Astrocyte (in vitro differentiated cells and primary cell): ENCODE measurements around the gene NTN3. TPM values are rescaled to one million over a fixed set of nuclear protein-coding genes. Genes with fewer than 3 reads are reported as not detected.

Source experiments
- DNase-seq: peaks from one replicate; pipeline ENCODE4 v3.0.0-alpha.2; 2010; ENCODE audit warnings: low read depth
- FAIRE-seq: peaks from 2 replicates; lab custom pipeline; 2011; peaks lifted over from hg19 to GRCh38; lab: Jason Lieb, UNC
- H2AFZ ChIP-seq: 2 replicates; pipeline ENCODE4 v1.6.0; 2012; ENCODE audit warnings: low read depth, low read length, inconsistent platforms
- H3K27ac ChIP-seq: 2 replicates; pipeline ENCODE4 v1.5.1; 2011; ENCODE audit warnings: low read depth, low read length, inconsistent platforms
- H3K27me3 ChIP-seq: 2 replicates; pipeline ENCODE4 v1.6.0; 2011; ENCODE audit warnings: low read length, inconsistent platforms; ENCODE audit not compliant: insufficient read depth
- H3K36me3 ChIP-seq: 2 replicates; pipeline ENCODE4 v1.5.1; 2011; ENCODE audit warnings: low read length, inconsistent platforms; ENCODE audit not compliant: insufficient read depth
- H3K4me1 ChIP-seq: 2 replicates; pipeline ENCODE4 v1.5.1; 2011; ENCODE audit warnings: low read length, inconsistent platforms; ENCODE audit not compliant: insufficient read depth
- H3K4me2 ChIP-seq: 2 replicates; pipeline ENCODE4 v1.6.0; 2012; ENCODE audit warnings: low read length, inconsistent platforms
- H3K4me3 ChIP-seq: 2 replicates; pipeline ENCODE4 v1.5.1; 2011; ENCODE audit warnings: low read depth, mild to moderate bottlenecking, low read length, inconsistent platforms; ENCODE audit not compliant: insufficient read depth
- H3K79me2 ChIP-seq: 2 replicates; pipeline ENCODE4 v1.6.0; 2012; ENCODE audit warnings: mild to moderate bottlenecking, low read length, inconsistent platforms; ENCODE audit not compliant: insufficient read depth
- H3K9ac ChIP-seq: 2 replicates; pipeline ENCODE4 v1.6.0; 2012; ENCODE audit warnings: mild to moderate bottlenecking, low read length, inconsistent platforms
- H3K9me3 ChIP-seq: 2 replicates; pipeline ENCODE4 v1.5.1; 2012; ENCODE audit warnings: low read depth, mild to moderate bottlenecking, low read length, inconsistent platforms; ENCODE audit not compliant: insufficient read depth
- H4K20me1 ChIP-seq: 2 replicates; pipeline ENCODE4 v1.6.0; 2012; ENCODE audit warnings: low read length, inconsistent platforms; ENCODE audit not compliant: insufficient read depth
- H3K27ac Mint-ChIP-seq: one replicate; pipeline ENCODE4 v1.8.0; 2021; ENCODE audit warnings: mild to moderate bottlenecking, mixed read lengths; ENCODE audit not compliant: unreplicated experiment
- H3K27me3 Mint-ChIP-seq: one replicate; pipeline ENCODE4 v1.8.0; 2021; ENCODE audit warnings: low read depth, mixed read lengths; ENCODE audit not compliant: unreplicated experiment
- H3K36me3 Mint-ChIP-seq: one replicate; pipeline ENCODE4 v1.8.0; 2021; ENCODE audit warnings: low read depth, mixed read lengths; ENCODE audit not compliant: unreplicated experiment
- H3K4me1 Mint-ChIP-seq: one replicate; pipeline ENCODE4 v1.8.0; 2021; ENCODE audit warnings: low read depth, mixed read lengths; ENCODE audit not compliant: unreplicated experiment
- H3K4me3 Mint-ChIP-seq: one replicate; pipeline ENCODE4 v1.8.0; 2021; ENCODE audit warnings: mild to moderate bottlenecking, moderate library complexity, mixed read lengths; ENCODE audit not compliant: unreplicated experiment
- H3K9me3 Mint-ChIP-seq: one replicate; pipeline ENCODE4 v1.8.0; 2021; ENCODE audit warnings: mild to moderate bottlenecking, mixed read lengths; ENCODE audit not compliant: unreplicated experiment
- EZH2 ChIP-seq: IDR thresholded peaks from 2 replicates; pipeline ENCODE4 v1.6.1; 2012; ENCODE audit warnings: mild to moderate bottlenecking, low read length, inconsistent platforms; ENCODE audit not compliant: insufficient read depth
- total RNA-seq: library from RNA; stranded (reverse); gene quantifications from 2 replicates; pipeline ENCODE4 v1.2.1, GENCODE V29; 2021
- TF ChIP-seq, protein P1 (sequence below): IDR thresholded peaks from 2 replicates; pipeline ENCODE4 v1.5.1; 2011; ENCODE audit warnings: low read depth, mild to moderate bottlenecking, inconsistent platforms, low read length, moderate library complexity; ENCODE audit not compliant: insufficient read depth

The NTN3 gene
- total RNA-seq, 1 donor from 2014 or later, result 1.1 TPM

DNA sequence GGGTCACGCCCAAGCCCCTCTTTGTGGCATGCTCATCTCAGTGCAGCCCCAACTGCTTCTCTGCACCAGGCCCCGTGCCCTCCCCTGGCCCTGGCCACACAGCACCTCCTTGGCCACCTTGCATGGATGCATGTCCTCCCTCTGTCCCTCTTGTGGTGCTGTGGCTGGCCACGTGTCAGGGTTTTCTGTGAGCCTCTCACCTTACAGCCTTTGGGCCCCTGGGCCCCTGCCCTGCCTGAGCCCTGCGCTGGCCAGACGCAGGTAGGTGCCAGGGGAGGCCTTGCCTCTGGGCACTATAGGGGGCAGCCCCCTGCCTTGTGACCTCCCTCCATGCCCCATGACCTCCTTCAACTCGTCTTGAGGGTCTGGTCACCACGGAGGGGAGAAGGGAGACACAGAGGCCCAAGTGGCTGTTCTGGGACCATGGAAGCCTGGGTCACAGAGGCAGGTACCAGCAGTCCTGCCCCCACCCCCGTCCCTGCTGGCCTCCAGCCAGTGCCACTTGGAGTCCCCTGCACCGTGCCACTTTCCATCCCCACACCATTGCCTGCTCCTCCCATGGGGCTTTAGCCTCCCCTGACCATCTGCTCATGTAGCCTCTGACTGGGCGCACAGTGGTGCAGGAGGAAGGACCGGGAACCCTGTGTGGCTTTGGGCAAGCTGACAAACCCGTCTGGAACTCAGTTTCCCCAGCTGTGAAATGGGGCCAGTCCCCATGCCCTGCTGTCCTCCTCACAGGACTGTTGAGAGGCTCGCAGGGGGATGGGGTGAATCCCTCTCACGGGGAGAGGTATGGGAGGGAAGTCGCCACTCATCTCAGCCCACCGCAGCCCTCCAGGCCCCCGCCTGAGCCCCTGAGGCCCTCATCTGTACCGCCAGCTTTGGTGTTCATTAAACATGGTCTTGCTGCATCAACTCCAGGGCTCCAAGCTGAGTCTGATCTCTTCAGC lies 31.1 kb downstream of the NTN3 start:
- Histone ChIP-seq H3K36me3 (no peaks in the 10 kb centered on the region), H2AFZ (no peak overlapping the region), H3K4me2 (peak overlapping the region; percentile 72), H4K20me1 (peaks cover 19% of the 10 kb centered on the region), H3K4me3 (no peak overlapping the region), H3K9ac (peak overlapping the region; percentile 33), H3K4me1 (peaks cover 12% of the 10 kb centered on the region), H3K27ac (no peak overlapping the region), H3K27me3 (no peaks in the 10 kb centered on the region), H3K9me3 (no peaks in the 10 kb centered on the region), H3K79me2 (no peaks in the 10 kb centered on the region)
- Mint-ChIP-seq H3K9me3 (no peaks in the 10 kb centered on the region), H3K27ac (peak overlapping the region; percentile 47), H3K4me1 (peaks cover 8% of the 10 kb centered on the region), H3K36me3 (peaks cover 5% of the 10 kb centered on the region), H3K27me3 (no peaks in the 10 kb centered on the region), H3K4me3 (peak overlapping the region; percentile 57)
- DNase-seq (no peak), FAIRE-seq (no peak)
- TF ChIP-seq EZH2, result no peak
- TF ChIP-seq, protein P1, sequence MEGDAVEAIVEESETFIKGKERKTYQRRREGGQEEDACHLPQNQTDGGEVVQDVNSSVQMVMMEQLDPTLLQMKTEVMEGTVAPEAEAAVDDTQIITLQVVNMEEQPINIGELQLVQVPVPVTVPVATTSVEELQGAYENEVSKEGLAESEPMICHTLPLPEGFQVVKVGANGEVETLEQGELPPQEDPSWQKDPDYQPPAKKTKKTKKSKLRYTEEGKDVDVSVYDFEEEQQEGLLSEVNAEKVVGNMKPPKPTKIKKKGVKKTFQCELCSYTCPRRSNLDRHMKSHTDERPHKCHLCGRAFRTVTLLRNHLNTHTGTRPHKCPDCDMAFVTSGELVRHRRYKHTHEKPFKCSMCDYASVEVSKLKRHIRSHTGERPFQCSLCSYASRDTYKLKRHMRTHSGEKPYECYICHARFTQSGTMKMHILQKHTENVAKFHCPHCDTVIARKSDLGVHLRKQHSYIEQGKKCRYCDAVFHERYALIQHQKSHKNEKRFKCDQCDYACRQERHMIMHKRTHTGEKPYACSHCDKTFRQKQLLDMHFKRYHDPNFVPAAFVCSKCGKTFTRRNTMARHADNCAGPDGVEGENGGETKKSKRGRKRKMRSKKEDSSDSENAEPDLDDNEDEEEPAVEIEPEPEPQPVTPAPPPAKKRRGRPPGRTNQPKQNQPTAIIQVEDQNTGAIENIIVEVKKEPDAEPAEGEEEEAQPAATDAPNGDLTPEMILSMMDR, result no peak

DNA sequence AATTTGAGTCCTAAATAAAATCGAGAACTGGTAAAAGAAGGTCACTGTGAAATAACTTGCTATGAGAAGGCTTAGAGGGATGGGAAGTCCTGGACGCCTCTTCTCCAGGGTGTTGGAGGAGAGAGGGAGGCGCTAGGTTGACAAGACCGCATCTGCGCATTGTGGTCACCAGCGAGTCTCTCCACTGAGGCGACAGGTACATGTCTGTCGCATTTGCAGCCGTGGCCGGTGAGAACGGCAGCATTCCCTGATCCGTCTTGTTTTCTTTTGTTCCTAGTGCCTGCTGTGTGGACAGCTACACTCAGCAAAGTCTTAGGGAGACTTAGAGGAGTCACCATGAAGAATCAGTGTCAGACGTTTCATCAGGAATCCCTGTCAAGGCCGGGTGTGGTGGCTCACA lies 34.6 kb downstream of the NTN3 start:
- no peak for DNase-seq
- no peak overlapping the region for H3K9ac ChIP-seq
- H3K36me3 Mint-ChIP-seq, result no peaks in the 10 kb centered on the region
- H3K4me1 Mint-ChIP-seq, result peaks cover 8% of the 10 kb centered on the region
- H3K9me3 Mint-ChIP-seq, result no peaks in the 10 kb centered on the region
- H3K27ac Mint-ChIP-seq, result no peak overlapping the region
- H2AFZ ChIP-seq, result no peak overlapping the region
- no peaks in the 10 kb centered on the region for H3K79me2 ChIP-seq
- no peak overlapping the region for H3K4me3 ChIP-seq
- H3K36me3 ChIP-seq, result no peaks in the 10 kb centered on the region
- peaks cover 12% of the 10 kb centered on the region for H3K4me1 ChIP-seq
- no peaks in the 10 kb centered on the region for H3K27me3 ChIP-seq
- H3K27me3 Mint-ChIP-seq, result peaks cover 1% of the 10 kb centered on the region
- no peak overlapping the region for H3K4me3 Mint-ChIP-seq
- no peak overlapping the region for H3K27ac ChIP-seq
- peaks cover 18% of the 10 kb centered on the region for H4K20me1 ChIP-seq
- no peaks in the 10 kb centered on the region for H3K9me3 ChIP-seq
- no peak overlapping the region for H3K4me2 ChIP-seq
- no peak for FAIRE-seq
- TF ChIP-seq EZH2, result no peak
- TF ChIP-seq, protein P1, result no peak
